ENCODE data around the gene FBXW9. TPM values are rescaled to one million over a fixed set of nuclear protein-coding genes. Genes with fewer than 3 reads are reported as not detected.
A peak's percentile ranks its signal among the peaks of the same experiment; 100 is the strongest.

The FBXW9 gene
- total RNA-seq, 1 experiment from 2014 or later: 15.4 TPM

- Histone ChIP-seq H3K27ac (ENCODE audit: low read depth, low read length, poor library complexity, severe bottlenecking) (peak within 1 kb of the TSS; percentile 98), H3K36me3 (ENCODE audit: insufficient read depth, low read length, poor library complexity, severe bottlenecking) (peaks cover 22% of the 10 kb centered on the region), H3K4me1 (ENCODE audit: insufficient read depth, low read length, poor library complexity, severe bottlenecking) (peaks cover 5% of the 10 kb centered on the region), H3K27me3 (replicated peaks; ENCODE audit: insufficient read depth, low read depth, low read length, poor library complexity) (no peaks in the 10 kb centered on the region), H3K9me3 (ENCODE audit: low read depth, low read length, poor library complexity, severe bottlenecking) (no peaks in the 10 kb centered on the region), H3K4me3 (ENCODE audit: low read depth, low read length, poor library complexity, severe bottlenecking) (peak within 1 kb of the TSS; percentile 94)
- BruUV-seq (replicated peaks): no TSS peak
- ChIA-PET POLR2A (ENCODE audit: low non-redundant PET) (interaction anchor here (0.6 kb wide), 1 partner anchor 1181 kb away, joined by 5 read pairs; no protein-coding TSS in a partner anchor), CTCF (interaction anchor here (0.8 to 1.1 kb wide), 3 partner anchors 10 to 34 kb away, joined by 3 to 4 read pairs (median 3); partner anchors contain the start of genes GET3 and TRIR)
- TF ChIP-seq CTCF (conservative IDR thresholded peaks at IDR 0.05; ENCODE audit: low read depth, low read length) (no peak), EZH2 (IDR thresholded peaks at IDR 0.05; ENCODE audit: borderline replicate concordance, low read depth, low read length, poor library complexity, severe bottlenecking) (no peak)
- DNase-seq (ENCODE audit: low spot score): peak; percentile 88
- intact Hi-C loops (cut with micrococcal nuclease; ENCODE audit: unreplicated experiment): no loop called here
Measured at GRCh38 chr19:12723641-12724426, 27.4 kb upstream of the FBXW9 start, which contains the start of gene TNPO2. TNPO2 (minus strand) TSS chr19:12723932; CDS start chr19:12720977, 2,955 bp downstream.

DNA sequence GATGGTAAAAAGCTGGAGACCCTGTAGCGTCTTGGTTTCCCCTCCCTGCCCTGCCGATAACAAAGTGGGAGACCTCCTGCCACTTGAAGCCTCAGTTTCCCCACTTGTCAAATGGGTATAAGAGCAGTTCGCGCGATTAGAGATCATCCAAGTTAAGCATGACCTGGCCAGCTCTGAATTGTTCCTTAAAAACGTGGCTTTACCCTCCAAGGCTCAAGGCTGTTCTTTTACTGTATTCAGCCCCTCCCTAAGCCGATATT lies 26.9 kb upstream of the FBXW9 start:
- no peaks in the 10 kb centered on the region for H3K27me3 ChIP-seq (replicated peaks; ENCODE audit: insufficient read depth, low read depth, low read length, poor library complexity)
- no TSS peak for BruUV-seq (replicated peaks)
- peaks cover 5% of the 10 kb centered on the region for H3K4me1 ChIP-seq (ENCODE audit: insufficient read depth, low read length, poor library complexity, severe bottlenecking)
- H3K4me3 ChIP-seq (ENCODE audit: low read depth, low read length, poor library complexity, severe bottlenecking): peak overlapping the region; percentile 94
- peaks cover 22% of the 10 kb centered on the region for H3K36me3 ChIP-seq (ENCODE audit: insufficient read depth, low read length, poor library complexity, severe bottlenecking)
- peak; percentile 35 for DNase-seq (ENCODE audit: low spot score)
- intact Hi-C loops (cut with micrococcal nuclease; ENCODE audit: unreplicated experiment): no loop called here
- peak overlapping the region; percentile 98 for H3K27ac ChIP-seq (ENCODE audit: low read depth, low read length, poor library complexity, severe bottlenecking)
- H3K9me3 ChIP-seq (ENCODE audit: low read depth, low read length, poor library complexity, severe bottlenecking): no peaks in the 10 kb centered on the region
- POLR2A ChIA-PET (ENCODE audit: low non-redundant PET): no interaction called here
- TF ChIP-seq CTCF (conservative IDR thresholded peaks at IDR 0.05; ENCODE audit: low read depth, low read length) (no peak), EZH2 (IDR thresholded peaks at IDR 0.05; ENCODE audit: borderline replicate concordance, low read depth, low read length, poor library complexity, severe bottlenecking) (no peak)
- CTCF ChIA-PET: interaction anchor here (0.5 to 1.2 kb wide), 4 partner anchors 14 to 576 kb away, joined by 3 to 5 read pairs (median 4); partner anchors contain the start of gene GET3

GRCh38 chr19:12722566-12723380 lies 26.3 kb upstream of the FBXW9 start:
- TF ChIP-seq CTCF (conservative IDR thresholded peaks at IDR 0.05; ENCODE audit: low read depth, low read length) (no peak), EZH2 (IDR thresholded peaks at IDR 0.05; ENCODE audit: borderline replicate concordance, low read depth, low read length, poor library complexity, severe bottlenecking) (no peak)
- peak; percentile 100 for DNase-seq (ENCODE audit: low spot score)
- H3K27ac ChIP-seq (ENCODE audit: low read depth, low read length, poor library complexity, severe bottlenecking): peak overlapping the region; percentile 98
- peak overlapping the region; percentile 94 for H3K4me3 ChIP-seq (ENCODE audit: low read depth, low read length, poor library complexity, severe bottlenecking)
- no peaks in the 10 kb centered on the region for H3K27me3 ChIP-seq (replicated peaks; ENCODE audit: insufficient read depth, low read depth, low read length, poor library complexity)
- intact Hi-C loops (cut with micrococcal nuclease; ENCODE audit: unreplicated experiment): no loop called here
- H3K36me3 ChIP-seq (ENCODE audit: insufficient read depth, low read length, poor library complexity, severe bottlenecking): peaks cover 19% of the 10 kb centered on the region
- H3K4me1 ChIP-seq (ENCODE audit: insufficient read depth, low read length, poor library complexity, severe bottlenecking): peaks cover 5% of the 10 kb centered on the region
- BruUV-seq (replicated peaks): TSS peak; percentile 95
- POLR2A ChIA-PET (ENCODE audit: low non-redundant PET): interaction anchor here (0.5 to 0.6 kb wide), 2 partner anchors 30 to 795 kb away, joined by 4 to 5 read pairs; no protein-coding TSS in a partner anchor
- H3K9me3 ChIP-seq (ENCODE audit: low read depth, low read length, poor library complexity, severe bottlenecking): no peaks in the 10 kb centered on the region
- CTCF ChIA-PET: interaction anchor here (0.5 to 1.2 kb wide), 4 partner anchors 14 to 576 kb away, joined by 3 to 5 read pairs (median 4); partner anchors contain the start of gene GET3
